Ascending aorta (tissue), 2 donors: ENCODE measurements around the gene PBX3. TPM values are rescaled to one million over a fixed set of nuclear protein-coding genes. Genes with fewer than 3 reads are reported as not detected.

ENCODE experiments used
- DNase-seq, 2 donors: peaks; one replicate each; pipeline ENCODE4 v3.0.0-alpha.2; 2019; ENCODE audit warnings: low spot score in 2 of 2
- H3K27ac ChIP-seq, 2 donors: fragments of 200-600 bp; sonication (generic); one replicate each; pipeline ENCODE4 v1.5.1; 2016 to 2017; ENCODE audit warnings: mild to moderate bottlenecking in 1 of 2
- H3K27me3 ChIP-seq: fragments of 200-600 bp; sonication (generic); one replicate; pipeline ENCODE4 v1.5.1; 2017
- H3K36me3 ChIP-seq, 2 donors: fragments of 200-600 bp; sonication (generic); one replicate each; pipeline ENCODE4 v1.5.1; 2016
- H3K4me1 ChIP-seq, 2 donors: fragments of 200-600 bp; sonication (generic); one replicate each; pipeline ENCODE4 v1.5.1; 2016 to 2017; ENCODE audit warnings: mild to moderate bottlenecking in 1 of 2
- H3K4me3 ChIP-seq, 2 donors: fragments of 200-600 bp; sonication (generic); one replicate each; pipeline ENCODE4 v1.5.1; 2016 to 2017; ENCODE audit warnings: mild to moderate bottlenecking in 1 of 2
- H3K9me3 ChIP-seq, 2 donors: fragments of 200-600 bp; sonication (generic); one replicate each; pipeline ENCODE4 v1.5.1; 2016
- CTCF ChIP-seq, 3 experiments: fragments of 200-600 bp in 2 of 3; fragments of 450-650 bp in 1 of 3; sonication (generic) in 2 of 3; IDR thresholded peaks; one replicate each; pipeline ENCODE4 v1.5.1; 2016 to 2019; ENCODE audit warnings: antibody characterized with exemption in 3 of 3, mild to moderate bottlenecking in 1 of 3, moderate library complexity in 1 of 3
- intact Hi-C: fragments of 100-400 bp; cut with DNase I; formaldehyde crosslinking; loops from one replicate; pipeline ENCODE4 v1.15.1; 2023
- total RNA-seq: library from RNA; depleted of rRNA; stranded (reverse); fragments of >200 nt; gene quantifications from one replicate; pipeline ENCODE4 v1.1.0, GENCODE V29; 2016

Gene PBX3
- total RNA-seq, 1 donor from 2014 or later = 24.3 TPM

- Histone ChIP-seq H3K4me3 (no peak overlapping the region), H3K4me1 (no peaks in the 10 kb centered on the region), H3K36me3 (no peaks in the 10 kb centered on the region), H3K27me3 (no peaks in the 10 kb centered on the region), H3K9me3 (no peaks in the 10 kb centered on the region), H3K27ac (no peak overlapping the region)
- intact Hi-C loops = no loop called here
- no peak for TF ChIP-seq CTCF (IDR thresholded peaks at IDR 0.05)
- DNase-seq = no peak
Observed at GRCh38 chr9:125996791-125997190, 249.6 kb downstream of the PBX3 start.

- DNase-seq = no peak
- TF ChIP-seq CTCF (IDR thresholded peaks at IDR 0.05) = no peak
- Histone ChIP-seq H3K9me3 (no peaks in the 10 kb centered on the region), H3K4me1 (no peaks in the 10 kb centered on the region), H3K36me3 (no peaks in the 10 kb centered on the region), H3K27ac (no peak overlapping the region), H3K27me3 (no peaks in the 10 kb centered on the region), H3K4me3 (no peak overlapping the region)
- intact Hi-C loops = no loop called here
Observed at GRCh38 chr9:125997196-125997823, 250.1 kb downstream of the PBX3 start.

- Histone ChIP-seq H3K36me3 (no peaks in the 10 kb centered on the region), H3K4me1 (no peaks in the 10 kb centered on the region), H3K4me3 (no peak overlapping the region), H3K27me3 (no peaks in the 10 kb centered on the region), H3K9me3 (no peaks in the 10 kb centered on the region), H3K27ac (no peak overlapping the region)
- no peak for DNase-seq
- intact Hi-C loops = no loop called here
- no peak for TF ChIP-seq CTCF (IDR thresholded peaks at IDR 0.05)
Observed at GRCh38 chr9:125998837-125999503, 251.8 kb downstream of the PBX3 start.

DNA sequence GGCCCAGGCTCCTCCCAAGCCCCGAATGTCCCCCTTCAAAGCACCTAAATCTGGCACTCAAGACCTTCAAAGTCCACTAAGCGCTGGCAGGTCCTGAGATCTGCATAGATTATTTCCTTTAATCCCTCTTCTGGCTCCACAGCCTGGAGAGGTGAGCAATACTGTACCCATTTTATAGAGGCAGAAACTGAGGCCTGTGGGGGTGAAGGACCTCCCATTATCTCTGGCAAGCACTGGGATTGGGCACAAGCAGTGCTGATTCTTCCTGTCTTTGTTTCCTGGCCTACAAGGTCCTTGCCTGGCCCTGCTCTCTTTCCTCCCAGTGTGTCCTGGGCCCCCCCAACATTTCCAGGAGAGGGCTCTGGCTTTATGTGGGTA lies 252.3 kb downstream of the PBX3 start:
- no peak overlapping the region for H3K27ac ChIP-seq
- no peaks in the 10 kb centered on the region for H3K27me3 ChIP-seq
- no peaks in the 10 kb centered on the region for H3K9me3 ChIP-seq
- H3K4me1 ChIP-seq = no peaks in the 10 kb centered on the region
- H3K36me3 ChIP-seq = no peaks in the 10 kb centered on the region
- DNase-seq = no peak
- intact Hi-C loops = no loop called here
- TF ChIP-seq CTCF (IDR thresholded peaks at IDR 0.05) = no peak
- no peak overlapping the region for H3K4me3 ChIP-seq

DNA sequence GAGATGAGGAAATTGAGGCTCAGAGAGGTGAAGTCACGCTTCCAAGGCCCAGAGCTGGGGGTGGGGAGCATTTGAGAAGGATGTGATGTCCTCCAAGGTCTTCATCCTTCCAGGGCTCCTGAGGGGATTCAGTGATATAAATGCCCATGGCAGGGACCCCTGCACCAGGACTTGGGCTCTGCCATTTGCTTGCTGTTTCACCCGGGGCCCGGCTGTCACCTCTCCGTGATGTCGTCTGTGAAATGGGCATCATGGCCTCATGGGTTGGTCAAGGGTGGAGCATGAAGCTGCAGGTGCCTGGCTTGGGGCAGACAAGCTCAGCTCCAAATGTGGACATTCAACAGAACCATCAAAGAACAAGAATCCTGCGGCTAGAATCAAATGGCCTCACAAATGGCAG lies 253.1 kb downstream of the PBX3 start:
- TF ChIP-seq CTCF (IDR thresholded peaks at IDR 0.05) = no peak
- H3K4me3 ChIP-seq = no peak overlapping the region
- no peaks in the 10 kb centered on the region for H3K9me3 ChIP-seq
- H3K4me1 ChIP-seq = no peaks in the 10 kb centered on the region
- H3K36me3 ChIP-seq = no peaks in the 10 kb centered on the region
- no peak for DNase-seq
- intact Hi-C loops = no loop called here
- H3K27me3 ChIP-seq = no peaks in the 10 kb centered on the region
- H3K27ac ChIP-seq = no peak overlapping the region
